Glutamatergic neuron (in vitro differentiated cells): ENCODE results near the gene NTNG1. TPM values are rescaled to one million over a fixed set of nuclear protein-coding genes. Genes with fewer than 3 reads are reported as not detected.

Source experiments
- DNase-seq: peaks from one replicate; pipeline ENCODE4 v3.0.0; 2022
- H3K27ac Mint-ChIP-seq: one replicate; pipeline ENCODE4 v1.8.0; 2020; ENCODE audit warnings: mild to moderate bottlenecking, mixed read lengths, inconsistent platforms; ENCODE audit not compliant: unreplicated experiment
- H3K27me3 Mint-ChIP-seq: one replicate; pipeline ENCODE4 v1.8.0; 2020; ENCODE audit warnings: mild to moderate bottlenecking, moderate library complexity, mixed read lengths, inconsistent platforms; ENCODE audit not compliant: unreplicated experiment
- H3K36me3 Mint-ChIP-seq: one replicate; pipeline ENCODE4 v1.8.0; 2020; ENCODE audit warnings: mild to moderate bottlenecking, mixed read lengths, inconsistent platforms; ENCODE audit not compliant: unreplicated experiment
- H3K4me1 Mint-ChIP-seq: one replicate; pipeline ENCODE4 v1.8.0; 2020; ENCODE audit warnings: mild to moderate bottlenecking, low read depth, mixed read lengths, inconsistent platforms; ENCODE audit not compliant: unreplicated experiment
- H3K4me3 Mint-ChIP-seq: one replicate; pipeline ENCODE4 v1.8.0; 2020; ENCODE audit warnings: mild to moderate bottlenecking, mixed read lengths, inconsistent platforms; ENCODE audit not compliant: unreplicated experiment
- H3K9me3 Mint-ChIP-seq: one replicate; pipeline ENCODE4 v1.8.0; 2020; ENCODE audit warnings: mild to moderate bottlenecking, moderate library complexity, mixed read lengths, inconsistent platforms; ENCODE audit not compliant: unreplicated experiment
- total RNA-seq: library from RNA; stranded (reverse); fragmentation: NEBNext Ultra II Directional; extraction: Animal tissue kit (Norgen Biotek cat#: 25700); gene quantifications from one replicate; pipeline ENCODE4 v1.2.1, GENCODE V29; 2021; ENCODE audit not compliant: unreplicated experiment
- TF ChIP-seq, protein P1 (sequence below): fragments of 200-600 bp; sonication (generic); IDR thresholded peaks from one replicate; pipeline ENCODE4 v1.5.0; 2021; ENCODE audit not compliant: partially characterized antibody, unreplicated experiment

NTNG1 gene
- total RNA-seq, 1 donor from 2014 or later = 3.2 TPM

DNA sequence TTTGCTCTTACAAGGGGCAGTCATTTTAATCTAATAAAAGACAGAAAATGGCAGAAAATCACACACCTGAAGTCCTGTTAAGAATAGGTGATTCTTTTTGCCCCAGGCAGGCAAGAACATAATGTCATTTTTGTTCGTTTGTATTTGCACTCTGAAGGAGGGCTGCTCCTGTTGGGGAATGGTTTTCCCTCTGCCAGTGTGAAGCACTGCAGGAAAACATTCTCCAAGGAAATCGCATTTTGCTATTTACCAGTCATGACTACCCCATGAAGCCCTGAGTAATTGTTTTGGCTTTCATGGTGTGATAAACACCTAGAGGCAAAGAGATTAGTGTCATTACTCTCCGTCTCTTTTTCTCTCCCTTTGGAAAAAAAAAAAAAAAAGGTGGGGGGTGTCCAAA, 345.5 kb downstream of the NTNG1 start:
- no peaks in the 10 kb centered on the region for H3K27me3 Mint-ChIP-seq
- H3K27ac Mint-ChIP-seq = no peak overlapping the region
- no peak for DNase-seq

DNA sequence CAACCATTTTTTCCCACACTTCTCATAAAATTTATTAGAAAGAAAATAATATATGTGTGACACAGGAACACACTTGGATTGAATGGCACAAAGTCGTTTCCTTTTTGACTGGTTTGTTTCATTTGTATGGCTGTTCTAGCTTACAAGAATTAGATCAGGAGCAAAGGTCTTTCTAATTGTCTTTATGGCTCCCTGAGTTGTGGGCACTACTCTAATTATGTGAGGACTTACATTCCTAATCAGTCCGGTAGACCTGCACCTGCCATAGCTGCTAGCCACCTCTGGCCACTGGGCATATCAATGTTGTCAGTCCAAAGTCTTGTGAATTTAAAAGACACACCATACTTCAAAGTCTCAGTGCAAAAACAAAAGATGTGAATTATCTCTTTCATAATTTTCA, 346.7 kb downstream of the NTNG1 start:
- H3K9me3 Mint-ChIP-seq = peaks cover 7% of the 10 kb centered on the region
- H3K4me3 Mint-ChIP-seq = no peak overlapping the region
- peaks cover 2% of the 10 kb centered on the region for H3K27me3 Mint-ChIP-seq
- no peaks in the 10 kb centered on the region for H3K36me3 Mint-ChIP-seq
- TF ChIP-seq, protein P1, sequence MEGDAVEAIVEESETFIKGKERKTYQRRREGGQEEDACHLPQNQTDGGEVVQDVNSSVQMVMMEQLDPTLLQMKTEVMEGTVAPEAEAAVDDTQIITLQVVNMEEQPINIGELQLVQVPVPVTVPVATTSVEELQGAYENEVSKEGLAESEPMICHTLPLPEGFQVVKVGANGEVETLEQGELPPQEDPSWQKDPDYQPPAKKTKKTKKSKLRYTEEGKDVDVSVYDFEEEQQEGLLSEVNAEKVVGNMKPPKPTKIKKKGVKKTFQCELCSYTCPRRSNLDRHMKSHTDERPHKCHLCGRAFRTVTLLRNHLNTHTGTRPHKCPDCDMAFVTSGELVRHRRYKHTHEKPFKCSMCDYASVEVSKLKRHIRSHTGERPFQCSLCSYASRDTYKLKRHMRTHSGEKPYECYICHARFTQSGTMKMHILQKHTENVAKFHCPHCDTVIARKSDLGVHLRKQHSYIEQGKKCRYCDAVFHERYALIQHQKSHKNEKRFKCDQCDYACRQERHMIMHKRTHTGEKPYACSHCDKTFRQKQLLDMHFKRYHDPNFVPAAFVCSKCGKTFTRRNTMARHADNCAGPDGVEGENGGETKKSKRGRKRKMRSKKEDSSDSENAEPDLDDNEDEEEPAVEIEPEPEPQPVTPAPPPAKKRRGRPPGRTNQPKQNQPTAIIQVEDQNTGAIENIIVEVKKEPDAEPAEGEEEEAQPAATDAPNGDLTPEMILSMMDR = no peak
- no peak overlapping the region for H3K27ac Mint-ChIP-seq
- DNase-seq = no peak
- peaks cover 17% of the 10 kb centered on the region for H3K4me1 Mint-ChIP-seq

More for the DNA sequence above, 345.5 kb downstream of the NTNG1 start:
- Mint-ChIP-seq H3K9me3 (peaks cover 5% of the 10 kb centered on the region), H3K4me3 (no peak overlapping the region), H3K36me3 (no peaks in the 10 kb centered on the region), H3K4me1 (peaks cover 8% of the 10 kb centered on the region)
- TF ChIP-seq, protein P1 = no peak

DNA sequence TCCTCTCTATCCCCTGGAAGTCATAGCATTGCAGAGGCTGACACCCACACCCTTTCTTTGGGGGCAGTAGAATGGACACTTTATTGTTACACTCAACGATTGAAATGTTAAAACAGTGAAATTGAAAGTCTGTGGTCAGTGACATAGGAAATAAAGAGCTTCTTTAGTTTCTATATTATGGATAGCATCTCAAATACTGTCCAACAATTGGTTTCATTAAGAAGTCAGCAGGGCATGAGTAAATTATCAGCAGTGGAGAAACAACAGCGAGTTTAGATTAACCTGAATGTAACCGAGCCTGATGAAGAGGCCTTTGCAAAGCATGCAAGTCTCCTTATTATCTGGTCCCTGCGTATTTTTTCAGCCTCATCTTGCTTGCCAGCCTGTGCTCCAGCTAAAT, 350.7 kb downstream of the NTNG1 start:
- peak overlapping the region; percentile 49 for H3K27ac Mint-ChIP-seq
- H3K4me1 Mint-ChIP-seq = peaks cover 37% of the 10 kb centered on the region
- DNase-seq = no peak
- H3K27me3 Mint-ChIP-seq = peaks cover 6% of the 10 kb centered on the region
- H3K36me3 Mint-ChIP-seq = no peaks in the 10 kb centered on the region
- H3K4me3 Mint-ChIP-seq = no peak overlapping the region
- H3K9me3 Mint-ChIP-seq = peaks cover 7% of the 10 kb centered on the region
- TF ChIP-seq, protein P1 = no peak

DNA sequence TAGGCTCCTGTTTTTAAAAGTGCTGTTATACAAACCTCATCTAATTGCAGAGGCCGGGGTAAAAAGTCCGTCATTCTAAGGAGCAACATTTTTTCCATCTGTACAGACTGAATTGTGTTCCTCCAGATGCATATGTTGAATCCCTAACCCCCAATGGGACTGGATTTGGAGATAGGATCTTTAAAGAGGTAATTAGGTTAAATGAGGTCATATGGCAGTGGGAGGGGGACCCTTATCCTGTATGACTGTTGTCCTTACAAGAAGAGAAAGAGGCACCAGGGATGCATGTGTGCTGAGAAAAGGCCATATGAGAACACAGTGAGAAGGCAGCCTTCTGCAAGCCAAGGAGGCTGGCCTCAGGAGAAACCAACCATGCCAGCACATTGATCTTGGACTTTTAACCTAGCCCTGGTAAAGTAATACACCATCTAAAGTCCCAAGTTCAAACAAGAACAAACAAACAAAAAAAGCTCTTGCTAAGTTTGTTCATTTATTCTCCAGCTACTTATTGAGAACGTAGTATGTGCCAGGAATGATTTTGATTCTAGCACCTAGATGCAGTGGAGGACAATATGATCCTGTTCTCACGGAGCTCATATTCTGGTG, 352.4 kb downstream of the NTNG1 start:
- H3K9me3 Mint-ChIP-seq = peaks cover 7% of the 10 kb centered on the region
- DNase-seq = no peak
- TF ChIP-seq, protein P1 = no peak
- peaks cover 37% of the 10 kb centered on the region for H3K4me1 Mint-ChIP-seq
- no peaks in the 10 kb centered on the region for H3K36me3 Mint-ChIP-seq
- H3K4me3 Mint-ChIP-seq = no peak overlapping the region
- H3K27me3 Mint-ChIP-seq = peaks cover 6% of the 10 kb centered on the region
- peak overlapping the region; percentile 41 for H3K27ac Mint-ChIP-seq

DNA sequence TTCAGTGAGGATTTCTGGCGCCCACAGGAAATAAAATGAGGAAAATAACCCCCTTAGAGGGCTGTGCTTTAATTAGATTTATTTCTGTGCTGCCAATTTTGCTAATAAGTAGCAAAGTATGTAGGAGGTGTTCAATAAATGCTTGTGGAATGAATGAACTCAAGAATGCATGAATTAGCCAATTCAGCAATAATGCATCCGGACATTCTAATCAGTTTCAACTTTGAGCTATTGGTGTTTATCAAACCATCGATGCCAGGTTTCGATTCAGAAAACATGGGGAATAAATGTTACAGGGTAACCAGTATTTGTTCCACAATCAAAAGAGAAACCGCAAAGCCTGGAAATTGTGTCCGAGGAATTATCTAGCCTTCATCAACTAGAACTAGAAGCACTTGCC, 353.2 kb downstream of the NTNG1 start:
- Mint-ChIP-seq H3K9me3 (peaks cover 7% of the 10 kb centered on the region), H3K27ac (no peak overlapping the region), H3K4me1 (peaks cover 37% of the 10 kb centered on the region), H3K36me3 (no peaks in the 10 kb centered on the region), H3K4me3 (no peak overlapping the region), H3K27me3 (peaks cover 6% of the 10 kb centered on the region)
- TF ChIP-seq, protein P1 = no peak
- no peak for DNase-seq
